ENCODE data around the gene MICAL3. TPM values are rescaled to one million over a fixed set of nuclear protein-coding genes. Genes with fewer than 3 reads are reported as not detected.
"Not testable (repeated sequence)": the region's sequence is repeated elsewhere in the genome, so short reads cannot be mapped to it uniquely, and the experiment has no call there.

The MICAL3 gene
- total and polyA plus RNA-seq, 3 donors from 2014 or later: 103 to 106 (median 104) TPM

DNA sequence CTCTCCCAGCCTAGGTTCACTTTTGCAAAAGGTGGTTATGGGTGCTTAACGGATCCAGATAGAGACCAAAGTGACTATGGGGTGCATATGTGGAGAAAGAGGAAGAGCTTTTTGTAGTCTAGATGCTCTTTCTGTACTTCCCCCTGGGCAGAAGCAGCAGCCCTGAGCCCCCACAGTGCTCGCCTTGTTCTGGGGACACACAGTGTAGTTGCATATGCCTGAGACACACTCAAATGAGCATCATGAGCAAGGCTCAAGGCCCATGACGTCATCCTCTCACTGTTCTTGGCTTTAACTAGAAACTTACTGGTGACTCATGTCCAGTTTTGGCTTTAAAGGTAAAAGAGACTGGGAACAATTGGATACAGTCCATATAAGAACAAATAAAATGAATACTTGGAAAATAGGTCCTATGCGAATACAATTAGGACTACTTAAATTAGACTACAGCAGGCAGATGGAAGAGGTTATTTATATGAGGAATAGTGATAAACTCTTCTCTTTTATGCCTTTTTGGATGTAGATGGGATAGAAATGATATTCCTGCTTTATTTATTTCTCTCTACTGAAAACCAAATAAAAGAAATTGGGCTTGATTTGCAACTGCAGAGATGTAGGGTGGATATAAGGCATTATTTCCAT, 33.3 kb upstream of the MICAL3 start:
- Histone ChIP-seq H3K4me1 (peaks cover 25% of the 10 kb centered on the region), H3K27me3 (no peaks in the 10 kb centered on the region), H3K9me3 (no peaks in the 10 kb centered on the region), H3K36me3 (ENCODE audit: low read depth, missing control alignments) (no peaks in the 10 kb centered on the region), H3K4me3 (no peak overlapping the region), H3K27ac (peak overlapping the region; percentile 59 to 68)
- 41 to 49% methylated on average over 4 of the region's 4 CpGs for WGBS, 2 donors
- peak; percentile 87 for DNase-seq
- intact Hi-C loops (cut with DNase I; ENCODE audit: low total_unique reads): no loop called here
- TF ChIP-seq POLR2A (IDR thresholded peaks at IDR 0.05): no peak
- TF ChIP-seq, protein P1, sequence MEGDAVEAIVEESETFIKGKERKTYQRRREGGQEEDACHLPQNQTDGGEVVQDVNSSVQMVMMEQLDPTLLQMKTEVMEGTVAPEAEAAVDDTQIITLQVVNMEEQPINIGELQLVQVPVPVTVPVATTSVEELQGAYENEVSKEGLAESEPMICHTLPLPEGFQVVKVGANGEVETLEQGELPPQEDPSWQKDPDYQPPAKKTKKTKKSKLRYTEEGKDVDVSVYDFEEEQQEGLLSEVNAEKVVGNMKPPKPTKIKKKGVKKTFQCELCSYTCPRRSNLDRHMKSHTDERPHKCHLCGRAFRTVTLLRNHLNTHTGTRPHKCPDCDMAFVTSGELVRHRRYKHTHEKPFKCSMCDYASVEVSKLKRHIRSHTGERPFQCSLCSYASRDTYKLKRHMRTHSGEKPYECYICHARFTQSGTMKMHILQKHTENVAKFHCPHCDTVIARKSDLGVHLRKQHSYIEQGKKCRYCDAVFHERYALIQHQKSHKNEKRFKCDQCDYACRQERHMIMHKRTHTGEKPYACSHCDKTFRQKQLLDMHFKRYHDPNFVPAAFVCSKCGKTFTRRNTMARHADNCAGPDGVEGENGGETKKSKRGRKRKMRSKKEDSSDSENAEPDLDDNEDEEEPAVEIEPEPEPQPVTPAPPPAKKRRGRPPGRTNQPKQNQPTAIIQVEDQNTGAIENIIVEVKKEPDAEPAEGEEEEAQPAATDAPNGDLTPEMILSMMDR (IDR thresholded peaks at IDR 0.05): no peak

DNA sequence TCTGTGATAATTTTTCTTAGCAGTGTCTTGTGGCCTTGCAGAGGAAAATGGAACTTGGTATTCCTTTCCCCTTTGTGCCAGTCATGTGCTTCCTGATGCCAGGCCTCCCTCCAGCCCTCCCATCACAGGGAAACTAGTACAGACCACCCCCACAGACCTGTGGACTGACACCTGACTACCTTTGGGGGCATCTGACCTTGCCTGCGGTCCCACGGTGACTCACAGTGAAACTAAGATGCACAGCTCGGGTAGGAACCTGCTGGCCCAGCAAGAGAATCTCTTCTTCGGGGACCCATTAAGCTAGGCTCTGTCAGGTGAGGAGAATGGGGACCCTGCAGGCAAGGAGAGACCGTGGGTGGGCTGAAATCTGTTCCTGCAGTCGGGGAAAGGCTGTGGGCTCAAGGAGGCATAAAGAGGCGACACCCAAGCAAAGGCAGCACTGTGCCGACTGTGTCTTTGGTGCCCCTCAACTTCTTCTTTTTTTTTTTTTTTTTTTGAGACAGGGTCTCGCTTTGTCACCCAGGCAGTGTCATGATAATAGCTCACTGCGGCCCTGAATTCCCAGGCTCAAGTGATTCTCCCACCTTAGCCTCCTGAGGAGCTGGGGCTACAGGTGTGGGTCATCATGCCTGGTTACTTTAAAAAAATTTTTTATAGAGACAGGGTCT, 32.6 kb upstream of the MICAL3 start:
- WGBS, 2 donors: 86 to 94% methylated on average over 10 of the region's 10 CpGs
- no peak overlapping the region for H3K4me3 ChIP-seq
- H3K27ac ChIP-seq: peak overlapping the region; percentile 59 to 68
- H3K27me3 ChIP-seq: no peaks in the 10 kb centered on the region
- TF ChIP-seq, protein P1 (IDR thresholded peaks at IDR 0.05): no peak
- TF ChIP-seq POLR2A (IDR thresholded peaks at IDR 0.05): no peak
- H3K9me3 ChIP-seq: no peaks in the 10 kb centered on the region
- no peak for DNase-seq
- intact Hi-C loops (cut with DNase I; ENCODE audit: low total_unique reads): no loop called here
- no peaks in the 10 kb centered on the region for H3K36me3 ChIP-seq (ENCODE audit: low read depth, missing control alignments)
- H3K4me1 ChIP-seq: peaks cover 25% of the 10 kb centered on the region

DNA sequence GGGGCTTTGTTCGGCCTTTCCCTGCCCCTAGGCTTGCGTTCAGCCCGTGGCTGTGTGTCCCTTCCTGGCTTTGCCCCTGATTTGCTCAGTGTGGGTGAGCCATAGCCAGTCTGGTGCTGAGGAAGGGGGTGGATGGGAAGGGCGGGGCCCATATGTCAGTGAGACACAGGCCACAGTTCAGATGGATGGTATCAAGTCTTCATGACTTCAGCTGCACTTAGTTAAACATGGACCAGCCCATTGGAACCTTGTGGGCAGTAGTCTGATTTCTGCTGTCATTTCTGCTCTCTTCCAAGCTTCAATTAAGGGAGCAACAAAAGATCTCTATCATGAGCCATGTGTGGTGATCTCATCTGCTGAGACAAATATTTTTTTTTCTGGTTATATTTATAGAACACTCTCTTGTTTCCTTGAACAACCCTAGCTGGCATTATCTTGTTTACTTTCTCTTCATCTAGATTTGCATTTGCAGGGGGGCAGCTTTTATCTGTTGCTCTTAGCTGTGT, 31.9 kb upstream of the MICAL3 start:
- H3K4me1 ChIP-seq: peaks cover 25% of the 10 kb centered on the region
- intact Hi-C loops (cut with DNase I; ENCODE audit: low total_unique reads): no loop called here
- no peaks in the 10 kb centered on the region for H3K27me3 ChIP-seq
- H3K27ac ChIP-seq: peak overlapping the region; percentile 39 to 68
- no peaks in the 10 kb centered on the region for H3K9me3 ChIP-seq
- 58 to 85% methylated on average over 3 to 4 of the region's 4 CpGs for WGBS, 2 donors
- no peaks in the 10 kb centered on the region for H3K36me3 ChIP-seq (ENCODE audit: low read depth, missing control alignments)
- no peak overlapping the region for H3K4me3 ChIP-seq
- no peak for DNase-seq
- TF ChIP-seq, protein P1 (IDR thresholded peaks at IDR 0.05): no peak
- no peak for TF ChIP-seq POLR2A (IDR thresholded peaks at IDR 0.05)

DNA sequence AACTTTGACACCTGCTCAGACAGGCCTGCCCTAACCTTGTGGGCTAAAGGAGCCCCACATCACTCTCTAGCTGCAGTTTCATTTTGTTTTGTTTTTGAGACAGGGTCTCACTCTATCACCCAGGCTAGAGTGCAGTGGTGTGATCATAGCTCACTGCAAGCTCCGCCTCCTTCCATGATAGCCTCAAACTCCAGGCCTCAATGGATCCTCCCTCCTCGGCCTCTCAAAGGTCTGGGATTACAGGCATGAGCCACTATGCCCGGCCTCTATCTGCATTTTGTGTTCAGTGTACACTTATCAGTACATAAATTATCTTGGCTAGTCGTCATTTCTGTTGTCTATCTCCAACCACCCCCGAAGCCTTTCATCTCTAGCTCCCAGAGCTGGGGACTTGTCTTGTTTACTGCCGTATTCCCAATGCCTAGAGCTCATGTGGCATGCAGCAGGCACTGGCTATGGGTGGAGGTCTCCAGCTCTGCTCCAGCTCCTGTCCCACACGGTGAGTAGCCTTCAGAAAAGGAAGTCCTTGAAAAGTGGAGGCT, 31.3 kb upstream of the MICAL3 start:
- peaks cover 25% of the 10 kb centered on the region for H3K4me1 ChIP-seq

DNA sequence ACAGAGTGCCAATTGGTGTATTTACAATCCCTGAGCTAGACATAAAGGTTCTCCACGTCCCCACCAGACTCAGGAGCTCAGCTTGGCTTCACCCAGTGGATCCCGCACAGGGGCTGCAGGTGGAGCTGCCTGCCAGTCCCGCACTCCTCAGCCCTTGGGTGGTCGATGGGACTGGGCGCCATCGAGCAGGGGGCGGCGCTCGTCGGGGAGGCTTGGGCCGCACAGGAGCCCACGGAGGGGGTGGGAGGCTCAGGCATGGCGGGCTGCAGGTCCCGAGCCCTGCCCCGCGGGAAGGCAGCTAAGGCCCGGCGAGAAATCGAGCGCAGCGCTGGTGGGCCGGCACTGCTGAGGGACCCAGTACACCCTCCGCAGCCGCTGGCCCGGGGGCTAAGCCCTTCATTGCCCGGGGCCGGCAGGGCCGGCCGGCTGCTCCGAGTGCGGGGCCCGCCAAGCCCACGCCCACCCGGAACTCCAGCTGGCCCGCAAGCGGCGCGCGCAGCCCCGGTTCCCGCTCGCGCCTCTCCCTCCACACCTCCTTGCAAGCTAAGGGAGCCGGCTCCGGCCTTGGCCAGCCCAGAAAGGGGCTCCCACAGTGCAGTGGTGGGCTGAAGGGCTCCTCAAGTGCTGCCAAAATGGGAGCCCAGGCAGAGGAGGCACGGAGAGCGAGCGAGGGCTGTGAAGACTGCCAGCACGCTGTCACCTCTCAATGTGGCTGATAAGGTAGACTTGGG, 29.0 kb upstream of the MICAL3 start:
- intact Hi-C loops (cut with DNase I; ENCODE audit: low total_unique reads); H3K27ac ChIP-seq: not testable (repeated sequence)

More for the DNA sequence above, 31.3 kb upstream of the MICAL3 start:
- H3K9me3 ChIP-seq: no peaks in the 10 kb centered on the region
- no peaks in the 10 kb centered on the region for H3K36me3 ChIP-seq (ENCODE audit: low read depth, missing control alignments)
- H3K27me3 ChIP-seq: no peaks in the 10 kb centered on the region
- TF ChIP-seq, protein P1 (IDR thresholded peaks at IDR 0.05): no peak
- no peak for TF ChIP-seq POLR2A (IDR thresholded peaks at IDR 0.05)
- H3K27ac ChIP-seq: peak overlapping the region; percentile 39 to 68
- WGBS, 2 donors: 71 to 81% methylated on average over 7 of the region's 7 CpGs
- DNase-seq: no peak
- no peak overlapping the region for H3K4me3 ChIP-seq
- intact Hi-C loops (cut with DNase I; ENCODE audit: low total_unique reads): no loop called here

DNA sequence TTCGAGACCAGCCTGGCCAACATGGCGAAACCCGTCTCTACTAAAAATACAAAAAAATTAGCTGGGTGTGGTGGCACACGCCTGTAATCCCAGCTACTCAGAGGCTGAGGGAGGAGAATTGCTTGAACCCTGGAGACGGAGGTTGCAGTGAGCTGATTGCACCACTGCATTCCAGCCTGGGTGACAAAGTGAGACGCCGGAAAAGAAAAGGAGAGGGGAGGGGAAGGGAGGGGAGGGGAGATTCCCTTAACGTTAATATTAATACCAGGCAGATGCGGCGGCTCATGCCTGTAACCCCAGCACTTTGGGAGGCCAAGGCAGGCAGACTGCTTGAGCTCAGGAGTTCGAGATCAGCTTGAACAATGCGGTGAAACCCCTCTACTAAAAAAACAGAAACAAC, 26.8 kb upstream of the MICAL3 start:
- H3K27me3 ChIP-seq; H3K27ac ChIP-seq; DNase-seq; H3K9me3 ChIP-seq; intact Hi-C loops (cut with DNase I; ENCODE audit: low total_unique reads); H3K36me3 ChIP-seq (ENCODE audit: low read depth, missing control alignments); H3K4me3 ChIP-seq; H3K4me1 ChIP-seq: not testable (repeated sequence)
- WGBS, 2 donors: 84 to 86% methylated on average over 12 of the region's 12 CpGs

More for the DNA sequence above, 29.0 kb upstream of the MICAL3 start:
- H3K4me3 ChIP-seq: peak overlapping the region in 1 of 2 donors; percentile 17
- not testable (repeated sequence) for DNase-seq; H3K27me3 ChIP-seq; H3K36me3 ChIP-seq (ENCODE audit: low read depth, missing control alignments); H3K9me3 ChIP-seq
- 80 to 86% methylated on average over 1 to 31 of the region's 49 CpGs for WGBS, 2 donors
- peaks cover 22% of the 10 kb centered on the region for H3K4me1 ChIP-seq

All from testis (tissue), 3 donors.